SK-N-SH (cell line): ENCODE results near the gene PLXNB3.

ENCODE experiments used
- NFIC ChIP-seq: IDR thresholded peaks from 2 replicates; pipeline ENCODE4 v1.4.0; 2012; ENCODE audit warnings: borderline replicate concordance
- TCF12 ChIP-seq: IDR thresholded peaks from 2 replicates; pipeline ENCODE4 v1.4.0; 2012
- YY1 ChIP-seq: IDR thresholded peaks from 2 replicates; pipeline ENCODE4 v1.4.0; 2012; ENCODE audit warnings: low read depth, mild to moderate bottlenecking
- TF ChIP-seq, protein P1 (sequence below): fragments of 200-600 bp; sonication (generic); IDR thresholded peaks from 2 replicates; pipeline ENCODE4 v1.6.1; 2017; ENCODE audit warnings: antibody characterized with exemption, mild to moderate bottlenecking, moderate library complexity
- TF ChIP-seq, protein P2 (sequence below): fragments of 150-350 bp; IDR thresholded peaks from 2 replicates; pipeline ENCODE4 v1.6.1; 2017; ENCODE audit warnings: antibody characterized with exemption, low read length, low read depth, borderline replicate concordance
- TF ChIP-seq, protein P3 (sequence below): IDR thresholded peaks from 2 replicates; pipeline ENCODE4 v1.4.0; 2012; ENCODE audit warnings: low read depth

DNA sequence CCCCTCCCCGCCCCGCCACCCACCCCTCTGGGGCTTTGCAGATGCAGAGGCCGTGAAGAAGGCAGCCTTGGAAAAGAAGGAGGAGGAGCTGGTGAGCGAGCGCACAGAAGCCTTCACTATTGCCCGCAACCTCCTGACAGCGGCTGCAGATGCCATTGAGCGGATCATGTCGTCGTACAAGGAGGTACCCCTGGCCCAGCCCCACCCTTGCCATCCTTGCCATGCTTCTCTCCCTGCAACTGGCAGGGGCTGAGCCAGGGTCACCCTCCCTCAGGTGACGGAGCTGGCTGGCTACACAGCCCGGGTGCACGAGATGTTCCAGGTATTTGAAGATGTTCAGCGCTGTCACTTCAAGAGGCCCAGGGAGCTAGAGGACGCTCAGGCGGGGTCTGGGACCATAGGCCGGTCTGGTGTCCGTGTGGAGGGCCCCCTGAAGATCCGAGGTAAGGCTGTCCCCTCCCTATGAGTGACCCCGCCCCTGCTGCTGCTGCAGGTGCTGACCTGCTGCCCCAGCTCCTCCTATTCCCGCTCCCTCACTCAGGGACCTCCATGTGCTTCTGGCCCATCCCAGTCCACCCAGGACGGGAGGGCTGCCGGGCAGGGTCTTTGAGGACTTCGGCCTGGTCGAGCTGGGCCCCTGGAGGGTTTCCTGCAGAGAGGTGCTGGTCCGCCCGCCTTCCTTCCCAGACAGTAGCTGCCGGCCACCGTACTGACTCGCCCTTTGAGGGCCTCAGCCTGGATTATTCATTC, 27.8 kb upstream of the PLXNB3 start:
- TF ChIP-seq TCF12 (no peak), NFIC (no peak), YY1 (no peak)
- TF ChIP-seq, protein P1, sequence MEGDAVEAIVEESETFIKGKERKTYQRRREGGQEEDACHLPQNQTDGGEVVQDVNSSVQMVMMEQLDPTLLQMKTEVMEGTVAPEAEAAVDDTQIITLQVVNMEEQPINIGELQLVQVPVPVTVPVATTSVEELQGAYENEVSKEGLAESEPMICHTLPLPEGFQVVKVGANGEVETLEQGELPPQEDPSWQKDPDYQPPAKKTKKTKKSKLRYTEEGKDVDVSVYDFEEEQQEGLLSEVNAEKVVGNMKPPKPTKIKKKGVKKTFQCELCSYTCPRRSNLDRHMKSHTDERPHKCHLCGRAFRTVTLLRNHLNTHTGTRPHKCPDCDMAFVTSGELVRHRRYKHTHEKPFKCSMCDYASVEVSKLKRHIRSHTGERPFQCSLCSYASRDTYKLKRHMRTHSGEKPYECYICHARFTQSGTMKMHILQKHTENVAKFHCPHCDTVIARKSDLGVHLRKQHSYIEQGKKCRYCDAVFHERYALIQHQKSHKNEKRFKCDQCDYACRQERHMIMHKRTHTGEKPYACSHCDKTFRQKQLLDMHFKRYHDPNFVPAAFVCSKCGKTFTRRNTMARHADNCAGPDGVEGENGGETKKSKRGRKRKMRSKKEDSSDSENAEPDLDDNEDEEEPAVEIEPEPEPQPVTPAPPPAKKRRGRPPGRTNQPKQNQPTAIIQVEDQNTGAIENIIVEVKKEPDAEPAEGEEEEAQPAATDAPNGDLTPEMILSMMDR, result no peak
- TF ChIP-seq, protein P2, sequence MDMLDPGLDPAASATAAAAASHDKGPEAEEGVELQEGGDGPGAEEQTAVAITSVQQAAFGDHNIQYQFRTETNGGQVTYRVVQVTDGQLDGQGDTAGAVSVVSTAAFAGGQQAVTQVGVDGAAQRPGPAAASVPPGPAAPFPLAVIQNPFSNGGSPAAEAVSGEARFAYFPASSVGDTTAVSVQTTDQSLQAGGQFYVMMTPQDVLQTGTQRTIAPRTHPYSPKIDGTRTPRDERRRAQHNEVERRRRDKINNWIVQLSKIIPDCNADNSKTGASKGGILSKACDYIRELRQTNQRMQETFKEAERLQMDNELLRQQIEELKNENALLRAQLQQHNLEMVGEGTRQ, result no peak
- TF ChIP-seq, protein P3, sequence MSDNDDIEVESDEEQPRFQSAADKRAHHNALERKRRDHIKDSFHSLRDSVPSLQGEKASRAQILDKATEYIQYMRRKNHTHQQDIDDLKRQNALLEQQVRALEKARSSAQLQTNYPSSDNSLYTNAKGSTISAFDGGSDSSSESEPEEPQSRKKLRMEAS, result no peak
